CD4-positive, CD25-positive, alpha-beta regulatory T cell (primary cell): ENCODE measurements around the gene ABCC10. TPM values are rescaled to one million over a fixed set of nuclear protein-coding genes. Genes with fewer than 3 reads are reported as not detected.

ENCODE experiments used
- ATAC-seq, 2 donors: fragments of 150-1000 bp; cut with Tn5 transposase; one replicate each; pipeline ENCODE4 v1.10.0; 2021; ENCODE audit warnings: low read depth in 2 of 2, moderate number of reproducible peaks in 2 of 2, moderate library complexity in 1 of 2
- DNase-seq, 3 donors: peaks; one replicate each; pipeline versions ENCODE4 v3.0.0 to v3.0.0-alpha.2; 2012 to 2022; ENCODE audit warnings: mixed read lengths in 1 of 3
- H3K27ac ChIP-seq: one replicate; pipeline ENCODE4 v1.7.0; 2013; ENCODE audit warnings: mild to moderate bottlenecking, low read length; ENCODE audit not compliant: insufficient read depth, poor library complexity, severe bottlenecking
- H3K27me3 ChIP-seq: one replicate; pipeline ENCODE4 v1.7.0; 2013; ENCODE audit warnings: low read length; ENCODE audit not compliant: control insufficient read depth, insufficient read depth
- H3K36me3 ChIP-seq: one replicate; pipeline ENCODE4 v1.7.0; 2013; ENCODE audit warnings: mild to moderate bottlenecking, low read length, moderate library complexity; ENCODE audit not compliant: control insufficient read depth, insufficient read depth
- H3K4me1 ChIP-seq: 2 replicates; pipeline ENCODE4 v1.7.0; 2013; ENCODE audit warnings: mild to moderate bottlenecking, low read length; ENCODE audit not compliant: insufficient read depth, control insufficient read depth, poor library complexity, severe bottlenecking
- H3K4me3 ChIP-seq: one replicate; pipeline ENCODE4 v1.7.0; 2013; ENCODE audit warnings: low read depth, mild to moderate bottlenecking, low read length, moderate library complexity
- H3K9me3 ChIP-seq, 2 experiments: 1 replicate in 1 of 2; 2 replicates in 1 of 2; pipeline ENCODE4 v1.7.0; 2013; ENCODE audit warnings: low read length in 2 of 2, mild to moderate bottlenecking in 1 of 2, moderate library complexity in 1 of 2; ENCODE audit not compliant: control insufficient read depth in 2 of 2
- H3K27ac Mint-ChIP-seq, 3 donors: one replicate each; pipeline ENCODE4 v1.8.0; 2020 to 2022; ENCODE audit warnings: mild to moderate bottlenecking in 3 of 3, mixed read lengths in 3 of 3, moderate library complexity in 2 of 3
- H3K27me3 Mint-ChIP-seq: one replicate; pipeline ENCODE4 v1.8.0; 2022; ENCODE audit warnings: mild to moderate bottlenecking, mixed read lengths
- H3K36me3 Mint-ChIP-seq: one replicate; pipeline ENCODE4 v1.8.0; 2020; ENCODE audit warnings: mixed read lengths
- H3K4me1 Mint-ChIP-seq, 4 donors: one replicate each; pipeline ENCODE4 v1.8.0; 2020 to 2022; ENCODE audit warnings: mixed read lengths in 4 of 4, mild to moderate bottlenecking in 1 of 4
- H3K4me3 Mint-ChIP-seq, 4 donors: one replicate each; pipeline ENCODE4 v1.8.0; 2020 to 2022; ENCODE audit warnings: mild to moderate bottlenecking in 4 of 4, mixed read lengths in 4 of 4, moderate library complexity in 3 of 4
- H3K9me3 Mint-ChIP-seq, 7 donors: one replicate each; pipeline ENCODE4 v1.8.0; 2020 to 2022; ENCODE audit warnings: mixed read lengths in 7 of 7, mild to moderate bottlenecking in 3 of 7, moderate library complexity in 2 of 7
- polyA plus RNA-seq, 4 donors: library from polyadenylated mRNA; unstranded; fragments of 300-500 nt; fragmentation: Illumina TruSeq; gene quantifications; one replicate each; pipeline ENCODE4 v1.2.3, GENCODE V29; 2021
- total RNA-seq: library from RNA; stranded (reverse); gene quantifications from one replicate; pipeline ENCODE4 v1.2.3, GENCODE V29; 2022

Gene ABCC10
- total and polyA plus RNA-seq, 5 donors from 2014 or later: 17.9 to 81.7 (median 18.7) TPM

GRCh38 chr6:43490523-43490939, 63.2 kb downstream of the ABCC10 start:
- Mint-ChIP-seq H3K27ac (no peak overlapping the region), H3K4me1 (peaks cover 4 to 48% (median 23%) of the 10 kb centered on the region in 4 donors)
- no peak for ATAC-seq

GRCh38 chr6:43491750-43492661, 64.7 kb downstream of the ABCC10 start:
- no peak overlapping the region for H3K4me3 ChIP-seq
- H3K27ac ChIP-seq: no peak overlapping the region
- DNase-seq: no peak
- H3K36me3 Mint-ChIP-seq: peaks cover 8% of the 10 kb centered on the region
- peaks cover 4 to 49% (median 27%) of the 10 kb centered on the region in 4 donors for H3K4me1 Mint-ChIP-seq
- H3K27ac Mint-ChIP-seq: peak overlapping the region in 1 of 3 donors; percentile 81
- no peaks in the 10 kb centered on the region for H3K27me3 Mint-ChIP-seq
- H3K9me3 Mint-ChIP-seq: no peaks in the 10 kb centered on the region
- H3K4me3 Mint-ChIP-seq: peak overlapping the region in 1 of 4 donors; percentile 21
- H3K4me1 ChIP-seq: peaks cover 25% of the 10 kb centered on the region
- no peaks in the 10 kb centered on the region for H3K9me3 ChIP-seq
- no peaks in the 10 kb centered on the region for H3K27me3 ChIP-seq
- ATAC-seq: no peak
- peaks cover 8% of the 10 kb centered on the region for H3K36me3 ChIP-seq

More at GRCh38 chr6:43490523-43490939, 63.2 kb downstream of the ABCC10 start:
- Histone ChIP-seq H3K27me3 (no peaks in the 10 kb centered on the region), H3K4me1 (peaks cover 19% of the 10 kb centered on the region), H3K4me3 (no peak overlapping the region), H3K36me3 (peaks cover 8% of the 10 kb centered on the region), H3K9me3 (no peaks in the 10 kb centered on the region), H3K27ac (no peak overlapping the region)
- no peak for DNase-seq
- Mint-ChIP-seq H3K9me3 (no peaks in the 10 kb centered on the region), H3K4me3 (no peak overlapping the region), H3K36me3 (peaks cover 12% of the 10 kb centered on the region), H3K27me3 (no peaks in the 10 kb centered on the region)

GRCh38 chr6:43492673-43493072, 65.3 kb downstream of the ABCC10 start:
- ATAC-seq: no peak
- no peaks in the 10 kb centered on the region for H3K9me3 ChIP-seq
- DNase-seq: no peak
- Mint-ChIP-seq H3K36me3 (peaks cover 8% of the 10 kb centered on the region), H3K9me3 (no peaks in the 10 kb centered on the region), H3K4me1 (peaks cover 4 to 49% (median 27%) of the 10 kb centered on the region in 4 donors), H3K4me3 (peak overlapping the region in 1 of 4 donors; percentile 21), H3K27me3 (no peaks in the 10 kb centered on the region), H3K27ac (peak overlapping the region in 1 of 3 donors; percentile 81)
- H3K4me1 ChIP-seq: peaks cover 25% of the 10 kb centered on the region
- H3K27ac ChIP-seq: no peak overlapping the region
- no peak overlapping the region for H3K4me3 ChIP-seq
- no peaks in the 10 kb centered on the region for H3K27me3 ChIP-seq
- H3K36me3 ChIP-seq: peaks cover 8% of the 10 kb centered on the region

- Histone ChIP-seq H3K4me3 (no peak overlapping the region), H3K36me3 (peaks cover 8% of the 10 kb centered on the region), H3K27ac (no peak overlapping the region), H3K9me3 (no peaks in the 10 kb centered on the region), H3K27me3 (no peaks in the 10 kb centered on the region), H3K4me1 (peaks cover 25% of the 10 kb centered on the region)
- Mint-ChIP-seq H3K4me1 (peaks cover 4 to 47% (median 26%) of the 10 kb centered on the region in 4 donors), H3K27ac (peak overlapping the region in 1 of 3 donors; percentile 81), H3K36me3 (peaks cover 9% of the 10 kb centered on the region), H3K27me3 (no peaks in the 10 kb centered on the region), H3K4me3 (peak overlapping the region in 1 of 4 donors; percentile 3), H3K9me3 (no peaks in the 10 kb centered on the region)
- DNase-seq (no peak), ATAC-seq (no peak)
These were observed 65.9 kb downstream of the ABCC10 start for GRCh38 chr6:43493230-43493629.

GRCh38 chr6:43493833-43494232, 66.5 kb downstream of the ABCC10 start:
- DNase-seq: no peak
- peaks cover 4 to 46% (median 25%) of the 10 kb centered on the region in 4 donors for H3K4me1 Mint-ChIP-seq
- H3K9me3 Mint-ChIP-seq: no peaks in the 10 kb centered on the region
- Histone ChIP-seq H3K36me3 (peaks cover 13% of the 10 kb centered on the region), H3K27ac (no peak overlapping the region), H3K4me3 (no peak overlapping the region), H3K4me1 (peaks cover 25% of the 10 kb centered on the region), H3K9me3 (no peaks in the 10 kb centered on the region), H3K27me3 (no peaks in the 10 kb centered on the region)
- peaks cover 13% of the 10 kb centered on the region for H3K36me3 Mint-ChIP-seq
- peak overlapping the region; percentile 60 to 70 (median 61) for H3K27ac Mint-ChIP-seq
- H3K4me3 Mint-ChIP-seq: peak overlapping the region in 1 of 4 donors; percentile 52
- no peaks in the 10 kb centered on the region for H3K27me3 Mint-ChIP-seq
- ATAC-seq: no peak

GRCh38 chr6:43494321-43494720, 67.0 kb downstream of the ABCC10 start:
- H3K27ac Mint-ChIP-seq: peak overlapping the region; percentile 70 to 94 (median 88)
- H3K4me3 Mint-ChIP-seq: peak overlapping the region in 2 of 4 donors; percentile 27 to 52

GRCh38 chr6:43494766-43495165, 67.4 kb downstream of the ABCC10 start:
- Histone ChIP-seq H3K27me3 (no peaks in the 10 kb centered on the region), H3K4me3 (no peak overlapping the region), H3K36me3 (peaks cover 17% of the 10 kb centered on the region), H3K9me3 (no peaks in the 10 kb centered on the region), H3K4me1 (peaks cover 25% of the 10 kb centered on the region), H3K27ac (no peak overlapping the region)
- Mint-ChIP-seq H3K9me3 (no peaks in the 10 kb centered on the region), H3K27ac (peak overlapping the region in 2 of 3 donors; percentile 88 to 94), H3K27me3 (no peaks in the 10 kb centered on the region), H3K4me1 (peaks cover 4 to 43% (median 23%) of the 10 kb centered on the region in 4 donors), H3K36me3 (peaks cover 17% of the 10 kb centered on the region), H3K4me3 (peak overlapping the region in 1 of 4 donors; percentile 27)
- ATAC-seq (no peak), DNase-seq (no peak)

More at GRCh38 chr6:43494321-43494720, 67.0 kb downstream of the ABCC10 start:
- peaks cover 14% of the 10 kb centered on the region for H3K36me3 Mint-ChIP-seq
- Histone ChIP-seq H3K4me3 (no peak overlapping the region), H3K4me1 (peaks cover 25% of the 10 kb centered on the region), H3K27ac (no peak overlapping the region), H3K36me3 (peaks cover 17% of the 10 kb centered on the region), H3K9me3 (no peaks in the 10 kb centered on the region), H3K27me3 (no peaks in the 10 kb centered on the region)
- no peaks in the 10 kb centered on the region for H3K9me3 Mint-ChIP-seq
- no peaks in the 10 kb centered on the region for H3K27me3 Mint-ChIP-seq
- ATAC-seq: no peak
- no peak for DNase-seq
- peaks cover 4 to 43% (median 23%) of the 10 kb centered on the region in 4 donors for H3K4me1 Mint-ChIP-seq
